SHP77 treated with DMSO at 0.1 percent for 48 hours (cell line): Measurements from ENCODE around the gene EPHB2.
"Not testable (repeated sequence)": the region's sequence is repeated elsewhere in the genome, so short reads cannot be mapped to it uniquely, and the experiment has no call there.

Experiments used
- DNase-seq: peaks from one replicate; lab custom pipeline; 2025; lab: John Stamatoyannopoulos, UW

EPHB2 gene

DNA sequence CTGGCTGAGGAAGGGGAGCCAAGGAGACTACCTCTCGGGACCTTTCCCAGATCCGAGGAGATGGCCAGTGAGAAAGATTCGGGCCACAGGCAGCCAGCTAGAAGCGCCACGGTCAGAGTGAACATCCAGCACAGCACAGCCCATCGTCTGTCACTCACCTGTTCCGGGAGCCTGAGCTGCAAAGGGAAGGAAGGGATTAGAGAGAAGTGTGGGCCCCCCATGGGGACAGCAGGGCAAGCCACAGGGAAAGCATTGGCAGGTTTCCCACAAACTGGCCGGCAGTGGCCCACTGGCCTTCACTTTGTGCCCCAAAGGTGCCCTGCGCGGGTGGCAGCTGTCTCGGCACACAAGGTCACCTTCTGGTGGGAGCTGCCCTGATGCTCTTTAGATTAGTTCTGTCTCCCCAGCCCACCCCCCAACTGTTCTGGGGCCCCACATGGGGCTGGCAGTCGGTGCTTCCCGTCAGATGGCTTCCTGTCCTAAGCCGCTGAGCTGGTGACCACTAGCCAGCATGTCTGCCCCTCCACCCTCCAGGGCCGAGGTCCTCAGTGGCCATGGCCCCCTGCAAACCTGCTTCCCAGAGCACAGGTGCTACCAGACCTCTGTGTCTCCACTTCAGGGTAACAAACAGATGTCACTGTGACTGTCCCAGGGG is 205.3 kb downstream of the EPHB2 start:
- DNase-seq = no peak

DNA sequence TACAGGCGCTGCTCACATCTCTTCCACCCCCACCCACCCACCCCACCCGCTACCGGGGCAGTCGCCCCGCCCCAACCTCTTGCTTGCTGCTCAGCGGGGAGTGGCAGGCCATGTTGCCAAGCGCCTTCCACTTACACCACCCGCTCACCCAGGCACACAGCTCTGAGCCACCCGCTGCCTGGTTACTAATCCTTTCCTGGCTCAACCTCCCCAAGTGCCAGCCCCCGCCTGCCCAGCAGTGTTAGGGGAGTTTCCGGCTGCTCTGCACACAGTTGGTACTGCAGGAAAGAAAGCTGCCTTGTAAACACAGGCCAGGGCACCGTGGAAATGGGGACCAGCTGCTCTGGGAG is 205.8 kb downstream of the EPHB2 start:
- no peak for DNase-seq

DNA sequence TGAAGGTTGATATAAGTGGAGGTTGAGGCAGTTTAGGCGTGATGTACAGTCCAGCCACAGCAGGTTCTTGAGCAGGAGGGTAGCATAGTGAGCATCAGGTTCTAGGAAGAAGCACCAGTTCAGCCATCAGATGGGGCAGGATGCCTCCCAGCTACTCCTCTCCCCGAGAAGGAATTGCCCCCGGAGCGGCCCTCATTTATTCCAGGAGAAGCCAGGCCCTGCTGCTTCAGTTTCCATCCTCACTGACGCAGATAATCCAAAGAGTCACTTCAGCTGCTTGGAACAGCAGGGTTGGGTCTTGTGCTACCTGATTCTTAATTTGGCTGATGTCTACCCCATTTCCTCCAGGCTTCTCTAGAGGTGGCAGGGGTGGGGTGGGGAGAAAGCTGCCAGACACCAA is 207.3 kb downstream of the EPHB2 start:
- no peak for DNase-seq

DNA sequence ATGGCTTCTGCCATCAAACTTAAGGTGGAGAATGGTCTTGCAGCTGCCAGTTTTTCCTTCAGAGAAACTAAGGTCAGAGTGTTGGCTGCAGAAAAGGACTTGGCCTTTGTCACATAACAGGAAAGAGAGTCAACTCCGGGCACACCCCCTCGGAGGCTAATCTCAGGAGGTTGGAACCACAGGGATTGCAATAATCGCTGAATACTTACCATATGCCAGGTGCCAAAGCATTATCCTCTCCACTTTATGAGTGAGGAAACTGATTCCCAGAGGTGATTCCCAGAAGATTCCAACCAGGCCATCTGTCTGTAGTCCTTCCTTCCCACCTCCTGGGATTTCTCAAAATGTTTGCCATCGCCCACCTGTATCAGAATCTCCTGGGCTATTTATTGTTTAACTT is 208.0 kb downstream of the EPHB2 start:
- no peak for DNase-seq

DNA sequence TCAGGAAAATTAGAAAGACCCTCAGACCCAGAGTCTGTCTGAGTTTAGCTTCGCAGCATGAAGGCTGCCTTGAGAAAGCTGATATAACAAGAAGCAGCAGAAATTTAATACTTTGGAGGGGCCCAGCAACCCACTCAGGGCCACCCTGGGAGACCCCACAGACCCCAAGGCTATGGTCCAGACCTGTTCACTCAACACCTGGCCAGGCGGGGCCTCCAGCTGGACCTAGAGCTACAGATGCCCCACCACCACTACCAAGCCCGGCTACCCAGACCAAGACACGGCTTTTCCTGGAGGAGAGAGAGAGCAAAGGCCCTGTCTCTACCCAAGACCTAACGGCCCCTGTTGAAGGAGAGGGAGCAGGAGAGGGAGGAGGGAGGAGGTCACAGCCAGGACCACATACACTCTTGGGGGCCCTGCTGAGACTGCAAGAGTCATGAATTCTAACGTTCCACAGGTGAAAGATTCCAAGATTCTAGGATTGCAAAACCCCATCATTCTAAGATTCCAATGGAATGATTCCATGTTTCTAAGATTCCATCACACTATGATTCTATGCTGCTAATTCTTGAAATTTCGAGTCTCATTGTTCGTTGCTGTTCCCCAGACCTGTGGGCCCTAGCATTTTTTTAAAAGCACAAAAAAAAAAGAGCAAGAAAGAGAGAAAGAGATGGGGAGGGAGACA is 208.8 kb downstream of the EPHB2 start:
- no peak for DNase-seq

DNA sequence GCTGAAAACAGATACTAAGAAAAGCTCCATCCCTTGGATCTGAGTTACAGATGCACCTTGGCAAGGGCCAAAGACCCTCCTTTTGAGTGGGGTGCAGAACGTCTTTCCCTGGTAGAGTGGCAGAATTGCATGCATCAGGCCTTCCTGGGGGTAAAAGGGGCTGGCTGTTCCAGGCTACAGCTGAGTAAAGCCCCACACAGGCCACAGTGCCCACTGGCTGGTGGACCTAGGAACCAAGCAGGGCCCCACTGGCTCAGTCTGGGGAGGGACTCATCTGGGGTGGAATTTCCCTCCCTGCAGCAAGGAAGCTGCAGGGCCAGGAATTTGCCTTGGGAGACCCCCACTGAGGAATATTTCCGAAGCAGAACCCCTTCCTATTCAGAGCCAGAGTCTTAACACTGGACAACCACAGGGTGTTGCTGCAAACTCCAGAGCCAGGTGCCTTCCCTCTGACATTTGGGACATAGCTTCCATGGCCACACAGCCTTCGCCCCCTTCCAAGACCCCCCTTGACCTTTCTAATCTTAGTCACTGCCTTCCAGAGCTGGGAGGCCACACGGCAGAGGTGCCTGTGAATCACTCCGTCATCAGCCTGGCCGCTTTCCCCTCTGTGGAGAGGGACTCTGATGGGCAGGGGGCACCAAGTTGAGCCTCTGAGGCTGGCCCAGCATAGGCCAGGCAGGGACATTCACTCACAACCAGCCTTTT is 209.5 kb downstream of the EPHB2 start:
- no peak for DNase-seq

DNA sequence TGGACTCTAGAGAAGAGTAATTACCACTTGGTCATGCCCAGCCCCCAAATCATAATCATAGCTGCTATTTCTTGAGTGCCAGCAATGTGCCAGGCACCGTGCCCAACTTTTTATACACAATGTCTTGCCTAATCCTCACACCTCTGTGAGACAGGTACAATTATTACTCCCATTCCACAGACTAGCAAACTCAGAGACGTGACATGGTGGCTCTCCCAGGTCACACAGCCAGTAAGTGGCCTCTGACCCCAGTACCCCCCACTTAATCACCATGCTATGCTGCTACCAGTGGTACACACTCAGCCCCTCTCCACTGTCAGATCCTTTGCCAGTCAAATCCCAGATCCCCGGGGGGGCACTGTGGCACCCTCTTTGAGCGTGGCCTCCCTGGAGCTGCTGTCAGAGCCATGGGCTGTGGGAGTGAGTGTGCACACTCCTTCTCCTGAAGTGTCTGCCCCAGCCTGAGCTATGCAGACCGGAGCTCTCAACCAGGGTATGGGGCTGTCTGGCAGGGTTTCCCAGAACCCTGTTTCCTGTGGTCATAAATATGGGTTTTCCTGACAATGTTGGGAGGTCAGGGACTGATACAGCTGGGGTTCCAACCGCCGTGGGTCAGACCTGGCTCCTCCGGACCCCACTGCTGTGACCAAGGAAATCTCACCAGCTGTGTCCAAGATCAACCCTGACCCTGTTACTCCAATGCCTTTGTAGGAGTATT is 210.3 kb downstream of the EPHB2 start:
- no peak for DNase-seq

DNA sequence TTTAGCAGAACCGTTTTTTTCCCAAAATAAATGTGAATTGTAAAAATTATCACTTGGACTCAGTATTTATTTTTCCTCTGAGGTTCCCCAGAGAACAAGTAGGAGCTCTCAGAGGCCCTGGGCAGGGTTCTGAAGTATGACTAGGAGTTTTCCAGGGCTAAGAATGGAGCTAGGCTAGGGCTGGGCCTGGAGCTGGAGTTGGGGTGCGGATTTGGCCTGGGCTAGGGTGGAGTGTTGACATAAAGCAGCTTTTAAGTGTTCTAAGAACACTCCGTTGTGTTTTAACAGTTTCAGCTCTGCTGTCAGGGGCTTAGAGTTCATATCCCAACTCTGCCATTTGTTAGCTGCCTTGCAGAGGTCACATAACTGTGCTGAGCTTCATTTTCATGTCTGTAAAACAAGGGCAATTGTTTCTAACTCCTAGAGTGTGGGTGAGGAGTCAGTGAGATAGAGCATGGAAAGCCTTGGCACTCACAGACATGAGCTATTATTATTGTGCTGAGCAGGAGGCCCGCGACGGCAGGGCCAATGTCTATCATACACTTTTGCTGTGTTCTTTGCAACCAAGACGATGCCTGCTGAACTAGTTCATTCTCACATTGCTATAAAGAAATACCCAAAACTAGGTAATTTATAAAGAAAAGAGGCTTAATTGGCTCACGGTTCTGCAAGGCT is 210.9 kb downstream of the EPHB2 start:
- DNase-seq = no peak

DNA sequence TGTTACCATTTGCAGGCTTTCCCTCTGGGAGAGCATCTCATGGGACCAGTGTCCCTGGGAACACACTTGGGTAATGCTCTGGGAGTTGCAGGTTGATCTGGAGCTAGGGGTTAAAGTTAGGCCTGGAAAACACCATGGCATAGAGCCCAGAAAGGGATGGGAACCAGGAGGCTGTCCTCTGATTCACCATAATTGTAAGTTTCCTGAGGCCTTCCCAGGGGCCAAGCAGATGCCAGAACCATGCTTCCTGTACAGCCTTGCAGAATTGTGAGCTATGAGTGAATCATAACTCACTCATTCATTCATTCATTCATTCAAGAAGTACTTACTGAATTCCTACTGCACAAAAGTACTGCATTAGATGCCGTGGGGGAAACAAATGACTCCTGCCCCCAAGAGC is 212.0 kb downstream of the EPHB2 start:
- no peak for DNase-seq

DNA sequence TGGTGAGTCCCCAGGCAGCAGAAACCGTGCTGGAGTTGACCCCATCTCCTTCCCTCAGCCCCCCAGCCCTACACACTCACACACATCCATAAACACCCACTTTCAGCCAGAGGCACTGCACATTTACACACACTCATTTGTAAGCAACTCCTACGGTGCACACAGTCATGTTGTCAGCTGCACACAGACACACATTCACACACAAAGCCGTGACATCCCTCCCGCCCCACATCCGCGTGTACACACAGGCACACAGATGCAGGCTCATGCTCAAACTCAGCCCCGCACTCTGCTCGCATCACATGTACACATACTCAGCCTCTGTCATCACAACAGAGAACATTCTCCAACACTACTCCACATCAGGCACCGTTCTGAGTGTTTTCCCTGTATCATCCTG is 214.5 kb downstream of the EPHB2 start:
- no peak for DNase-seq

DNA sequence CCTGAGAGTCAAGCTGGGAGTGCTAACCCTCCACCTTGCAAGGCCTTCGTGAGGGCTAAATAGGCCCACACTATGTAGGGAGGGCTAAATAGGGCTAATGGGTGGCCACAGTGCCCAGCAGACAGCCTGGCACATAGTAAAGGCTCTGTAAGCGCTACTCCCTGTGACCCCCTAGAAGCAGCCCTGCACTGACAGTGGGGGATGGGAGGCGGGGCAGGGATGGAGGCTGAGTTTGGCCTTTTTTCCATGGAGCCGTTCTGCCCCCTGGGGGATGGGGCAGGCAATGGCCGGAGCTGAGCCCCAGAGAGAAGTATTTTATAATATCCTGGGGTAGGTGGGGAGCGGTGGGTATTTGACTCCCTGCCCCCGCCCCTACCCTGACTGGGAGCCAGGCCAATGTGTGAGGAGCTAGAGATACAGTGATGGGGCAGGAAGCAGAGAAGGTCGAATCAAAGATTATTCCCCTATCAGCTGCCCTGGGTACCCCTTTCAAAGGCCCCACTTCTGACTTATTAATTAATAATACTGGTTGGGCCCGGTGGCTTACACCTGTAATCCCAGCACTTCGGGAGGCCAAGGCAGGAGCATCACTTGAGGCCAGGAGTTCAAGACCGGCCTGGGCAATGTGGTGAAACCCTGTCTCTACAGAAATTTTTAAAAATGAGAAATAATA is 219.7 kb downstream of the EPHB2 start:
- peak; percentile 44 for DNase-seq

DNA sequence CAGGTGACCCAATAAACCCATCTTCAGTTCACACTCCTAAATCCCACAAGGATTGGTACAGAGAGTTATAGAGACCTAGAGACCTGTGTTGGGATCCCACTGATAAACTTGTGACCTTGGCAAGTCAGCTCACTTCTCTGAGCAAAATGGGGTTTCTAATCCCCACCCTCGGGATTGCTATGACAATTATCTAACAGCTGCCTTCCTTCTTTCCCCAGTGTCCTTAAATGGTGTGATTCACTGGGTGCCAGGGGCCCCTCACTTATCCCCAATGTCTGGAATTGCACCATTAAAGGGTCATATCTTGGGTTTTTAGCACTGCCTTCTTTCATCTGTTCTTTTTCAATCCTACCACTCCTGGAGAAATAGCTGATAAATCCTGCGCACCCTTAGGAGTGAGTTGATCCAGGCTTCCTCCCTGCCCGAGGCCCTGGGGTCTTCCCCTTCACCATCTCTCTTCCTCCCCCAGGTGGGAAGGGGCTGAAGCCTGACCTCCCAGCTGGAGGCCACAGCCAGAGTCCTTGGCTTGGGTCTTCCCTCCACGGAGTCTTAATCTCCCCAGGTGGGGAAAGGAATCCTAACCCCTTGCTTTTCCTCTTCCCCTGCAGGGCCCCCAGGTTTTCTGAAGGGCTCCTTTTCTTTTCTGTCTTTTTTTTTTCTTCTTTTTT is 222.3 kb downstream of the EPHB2 start:
- DNase-seq = no peak

DNA sequence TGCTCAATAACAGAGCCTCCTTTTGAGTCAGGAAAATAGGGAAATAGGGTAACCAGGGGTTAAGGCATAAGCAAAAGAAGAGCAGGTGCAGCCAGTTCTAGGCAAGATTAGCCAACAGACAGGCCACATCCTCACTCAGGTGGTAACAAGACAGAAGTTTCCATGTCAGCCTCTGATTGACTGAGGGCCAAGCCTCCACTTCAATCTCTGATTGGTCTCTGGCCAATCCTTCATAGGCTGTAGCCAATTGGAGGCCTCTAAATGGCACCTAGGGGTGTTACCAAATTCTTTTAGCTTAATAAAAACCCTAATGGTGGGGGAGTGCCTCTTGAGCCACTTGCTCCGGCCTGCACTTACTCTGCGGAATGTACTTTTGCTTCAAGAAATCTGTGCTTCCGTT is 224.8 kb downstream of the EPHB2 start:
- DNase-seq = no peak

DNA sequence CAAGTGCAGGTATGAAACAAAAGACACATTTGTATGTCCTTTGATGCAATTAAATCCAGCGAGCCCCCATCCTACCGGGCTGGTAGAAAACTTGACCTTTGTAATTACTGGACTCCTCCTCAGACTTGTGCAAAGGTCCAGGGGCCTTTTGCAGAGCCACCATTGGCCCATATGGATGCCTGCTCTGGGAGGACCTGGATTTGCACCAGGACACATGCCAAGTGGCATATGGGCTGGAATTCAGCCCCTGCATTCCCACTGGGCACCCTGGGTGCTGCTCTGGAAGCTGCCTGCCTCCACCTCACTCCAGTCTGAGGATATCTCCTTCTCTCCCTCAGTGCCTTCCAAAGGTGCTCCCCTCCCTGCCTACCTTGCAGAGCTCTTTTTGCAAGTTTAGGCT is 226.0 kb downstream of the EPHB2 start:
- no peak for DNase-seq

DNA sequence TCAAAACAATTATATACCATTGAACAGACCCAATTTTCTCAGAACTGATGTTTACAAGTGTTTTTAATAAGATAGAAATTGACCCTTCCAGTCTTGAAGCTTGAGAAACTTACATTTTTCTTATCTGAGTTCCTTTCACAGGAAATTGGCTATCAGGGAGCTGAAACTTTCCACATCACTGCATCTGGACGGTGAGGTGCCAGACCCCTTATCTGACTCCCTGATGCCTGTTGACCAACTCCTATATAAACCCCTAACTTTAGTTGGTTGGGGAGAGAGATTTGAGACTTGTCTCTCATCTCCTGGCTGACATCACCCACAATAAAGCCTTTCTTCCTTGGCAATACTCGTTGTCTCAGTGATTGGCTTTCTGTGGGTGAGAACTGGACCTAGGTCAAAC is 230.6 kb downstream of the EPHB2 start:
- no peak for DNase-seq

DNA sequence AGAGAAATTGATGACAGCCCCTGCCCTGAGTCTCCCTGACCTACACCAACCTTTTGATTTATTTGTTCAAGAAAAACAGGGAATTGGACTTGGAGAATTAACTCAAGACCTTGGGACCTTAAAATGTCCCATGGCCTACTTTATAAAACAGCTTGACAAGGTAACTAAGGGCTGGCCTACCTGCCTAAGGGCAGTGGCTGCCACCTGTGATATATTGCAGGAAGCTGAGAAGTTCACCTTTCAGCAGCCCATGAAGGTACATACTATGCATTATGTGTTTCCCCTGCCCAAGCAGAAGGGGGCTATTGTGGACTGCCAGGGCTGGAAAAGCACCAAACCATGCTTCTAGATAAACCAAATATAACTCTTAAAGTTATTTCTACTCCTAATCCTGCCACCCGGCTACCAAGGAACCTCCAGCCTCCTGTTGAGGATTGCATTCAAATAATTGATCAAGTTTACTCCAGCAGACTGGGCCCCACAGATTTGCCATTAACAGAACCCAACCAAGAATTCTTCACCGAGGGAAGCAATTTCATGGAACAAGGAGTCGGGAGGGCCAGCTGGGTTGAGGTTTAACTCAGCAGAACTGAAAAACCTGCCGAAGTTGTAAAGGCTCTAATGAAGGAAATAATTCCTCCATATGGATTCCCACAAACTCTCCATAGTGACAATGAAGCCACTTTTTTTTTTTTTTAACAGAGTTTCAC is 233.9 kb downstream of the EPHB2 start:
- DNase-seq = no peak

DNA sequence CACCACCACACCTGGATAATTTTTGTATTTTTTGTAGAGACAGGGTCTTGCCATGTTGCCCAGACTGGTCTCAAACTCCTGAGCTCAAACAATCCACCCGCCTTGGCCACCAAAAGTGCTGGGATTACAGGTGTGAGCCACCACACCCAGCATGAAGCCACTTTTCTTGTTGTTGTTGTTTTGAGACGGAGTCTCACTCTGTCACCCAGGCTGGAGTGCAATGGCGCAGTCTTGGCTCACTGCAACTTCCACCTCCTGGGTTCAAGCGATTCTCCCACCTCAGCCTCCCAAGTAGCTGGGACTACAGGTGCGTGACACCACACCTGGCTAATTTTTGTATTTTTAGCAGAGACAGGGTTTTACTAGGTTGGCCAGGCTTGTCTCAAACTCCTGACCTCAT is 234.5 kb downstream of the EPHB2 start:
- DNase-seq = not testable (repeated sequence)

DNA sequence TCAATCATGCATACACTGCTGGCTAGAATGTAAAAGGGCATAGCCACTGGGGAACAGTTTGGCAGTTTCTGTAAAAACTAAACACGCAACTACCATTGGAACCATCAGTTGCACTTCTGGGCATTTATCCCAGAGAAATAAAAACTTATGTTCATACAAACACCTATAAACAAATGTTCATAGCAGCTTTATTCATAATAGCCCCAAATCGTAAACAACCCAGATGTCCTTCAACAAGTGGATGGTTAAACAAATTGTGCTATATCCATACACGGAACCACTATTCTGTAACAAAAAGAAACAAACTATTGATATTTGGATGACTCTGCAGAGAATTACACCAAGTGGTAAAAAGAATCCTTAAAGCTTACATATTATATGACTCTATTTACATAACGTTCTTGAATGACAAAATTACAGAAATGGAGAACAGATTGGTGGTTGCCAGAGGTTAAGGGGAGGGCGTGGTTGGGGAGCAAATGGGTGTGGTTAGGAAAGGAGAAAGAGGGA is 239.2 kb downstream of the EPHB2 start:
- no peak for DNase-seq

DNA sequence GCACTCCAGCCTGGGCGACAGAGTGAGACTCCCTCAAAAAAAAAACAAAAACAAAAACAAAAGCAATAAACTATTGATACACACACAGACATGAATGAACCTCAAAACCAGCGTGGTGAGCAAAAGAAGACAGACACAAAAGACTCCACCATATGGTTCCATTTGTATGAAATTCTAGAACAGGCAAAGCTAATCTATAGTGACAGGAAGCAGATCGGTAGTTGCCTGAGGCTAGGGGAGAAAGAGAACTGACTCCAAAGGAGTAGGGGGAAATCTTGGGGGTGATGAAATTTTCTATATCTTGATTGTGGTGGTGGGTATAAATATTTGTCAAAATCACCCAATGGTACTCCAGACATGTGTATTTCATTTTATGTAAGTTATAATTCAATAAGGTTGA is 241.2 kb downstream of the EPHB2 start:
- DNase-seq = no peak

DNA sequence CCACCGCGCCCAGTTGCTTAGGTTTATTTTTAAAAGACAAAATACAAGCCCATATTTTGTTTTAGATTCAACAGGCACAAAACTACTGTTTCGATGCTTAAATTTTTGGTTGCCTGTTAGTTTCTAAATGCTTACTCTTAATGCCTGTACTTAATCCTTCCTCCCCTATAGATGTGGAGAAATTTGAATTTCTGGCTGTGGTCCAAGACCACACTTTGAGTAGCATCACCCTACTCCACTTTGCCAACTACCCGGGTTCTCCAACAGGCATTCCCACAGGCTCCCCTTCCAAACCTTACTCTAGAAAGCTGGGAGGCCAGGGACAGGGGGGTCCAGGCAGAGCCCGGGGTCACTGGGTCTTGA is 242.0 kb downstream of the EPHB2 start:
- DNase-seq = no peak
